Activated CD4-positive, alpha-beta T cell treated with anti-CD3 and anti-CD28 coated beads, Interleukin-2, amount 50 U/mL, for 48 hours (primary cell): Measurements from ENCODE around the gene ZBTB34.

Experiments
- DNase-seq, 2 experiments: peaks; one replicate each; pipeline ENCODE4 v3.0.0-alpha.2; 2020

Gene ZBTB34

DNA sequence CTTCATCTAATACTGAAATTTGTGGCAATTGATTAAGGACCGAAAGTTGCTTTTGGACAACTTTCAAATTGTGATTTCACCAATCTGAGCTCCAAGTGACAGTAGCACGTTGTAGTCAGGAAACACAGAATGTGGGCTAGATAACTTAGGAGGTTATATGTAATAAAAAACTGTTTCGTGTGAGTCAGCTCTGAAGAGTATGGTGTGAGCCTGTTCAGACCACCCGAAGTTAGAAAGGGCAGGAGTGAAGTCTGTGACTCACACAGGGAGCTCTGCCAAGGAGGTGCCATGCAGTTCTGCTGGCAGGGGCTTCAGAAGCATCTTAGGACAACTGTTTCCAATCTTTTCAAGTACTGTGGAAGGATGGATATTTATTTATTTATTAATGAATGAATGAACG is 16.4 kb upstream of the ZBTB34 start:
- no peak for DNase-seq

DNA sequence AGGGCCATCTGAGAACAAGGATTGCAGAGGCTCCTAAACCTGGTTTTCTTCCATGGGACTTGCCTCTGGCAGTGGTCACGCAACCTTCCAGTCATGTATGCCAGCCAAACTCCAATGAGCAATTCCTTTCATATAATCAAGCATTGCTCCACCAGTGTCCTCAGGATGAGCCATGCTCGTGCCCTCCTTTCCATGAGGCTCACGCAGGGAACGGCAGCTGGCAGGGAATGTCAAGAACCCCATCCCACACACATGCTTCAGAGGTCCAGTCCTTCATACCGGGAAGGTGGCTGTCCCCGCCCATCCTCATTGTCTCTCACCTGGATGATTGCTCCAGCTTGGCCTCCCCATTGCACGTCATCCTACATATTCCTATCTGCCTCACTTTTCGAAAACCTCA is 13.4 kb upstream of the ZBTB34 start:
- no peak for DNase-seq

DNA sequence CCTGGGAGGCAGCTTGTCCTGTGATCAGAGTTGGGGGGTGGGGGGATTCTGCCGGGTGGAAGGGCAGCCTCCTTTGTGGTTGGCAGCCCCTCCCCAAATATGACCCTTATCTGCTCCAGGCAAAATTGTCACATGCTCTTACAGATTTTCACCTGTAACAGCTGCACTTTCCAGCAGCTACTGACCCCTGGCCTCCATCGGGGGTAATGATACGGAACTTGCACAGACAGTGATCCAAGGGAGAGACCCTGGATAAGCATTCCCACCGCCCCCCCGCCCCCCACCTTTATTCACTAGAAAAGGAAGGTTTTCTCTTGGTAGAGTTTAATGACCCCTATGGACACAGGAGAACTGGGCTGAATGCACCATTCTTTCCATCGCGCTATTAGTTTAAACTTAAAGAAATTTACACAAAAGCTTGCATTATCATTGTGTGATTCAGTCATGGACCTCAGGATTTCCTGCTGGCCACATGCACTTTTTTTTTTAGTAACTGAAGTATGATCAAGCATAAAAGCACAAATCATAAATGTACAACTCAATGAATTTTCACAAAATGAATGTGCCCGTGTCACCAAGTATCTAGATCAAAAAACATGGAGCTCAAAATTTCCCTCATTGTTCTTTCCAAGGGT is 10.7 kb upstream of the ZBTB34 start:
- DNase-seq, result no peak

DNA sequence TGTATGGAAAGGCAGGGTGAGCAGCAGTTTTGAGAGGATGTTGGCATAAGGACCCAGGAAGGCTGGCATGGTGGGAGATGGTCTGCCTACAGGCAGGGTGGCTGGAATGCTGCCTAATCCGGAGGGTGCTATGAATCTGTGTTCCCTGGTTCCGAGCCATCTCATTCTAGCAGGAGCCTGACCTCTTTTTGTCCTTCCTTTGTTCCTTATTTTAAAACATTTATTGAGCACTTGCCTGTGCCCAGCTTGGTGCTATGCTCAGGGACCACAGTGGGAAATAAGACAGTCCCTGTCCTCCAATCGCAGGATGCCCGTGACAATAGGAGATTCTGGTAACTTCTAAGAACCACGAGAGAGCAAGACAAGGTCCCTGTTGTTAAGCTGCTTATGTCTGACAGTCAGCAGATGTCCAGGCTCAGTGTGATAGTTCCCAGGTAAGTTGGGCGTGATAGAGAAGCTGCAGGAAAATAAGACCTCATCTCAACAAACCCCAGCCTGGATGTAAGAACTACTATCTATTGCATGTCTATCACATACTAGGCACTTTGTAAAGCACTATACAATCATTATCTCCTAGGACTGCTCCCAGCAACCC is 9.1 kb upstream of the ZBTB34 start:
- no peak for DNase-seq

DNA sequence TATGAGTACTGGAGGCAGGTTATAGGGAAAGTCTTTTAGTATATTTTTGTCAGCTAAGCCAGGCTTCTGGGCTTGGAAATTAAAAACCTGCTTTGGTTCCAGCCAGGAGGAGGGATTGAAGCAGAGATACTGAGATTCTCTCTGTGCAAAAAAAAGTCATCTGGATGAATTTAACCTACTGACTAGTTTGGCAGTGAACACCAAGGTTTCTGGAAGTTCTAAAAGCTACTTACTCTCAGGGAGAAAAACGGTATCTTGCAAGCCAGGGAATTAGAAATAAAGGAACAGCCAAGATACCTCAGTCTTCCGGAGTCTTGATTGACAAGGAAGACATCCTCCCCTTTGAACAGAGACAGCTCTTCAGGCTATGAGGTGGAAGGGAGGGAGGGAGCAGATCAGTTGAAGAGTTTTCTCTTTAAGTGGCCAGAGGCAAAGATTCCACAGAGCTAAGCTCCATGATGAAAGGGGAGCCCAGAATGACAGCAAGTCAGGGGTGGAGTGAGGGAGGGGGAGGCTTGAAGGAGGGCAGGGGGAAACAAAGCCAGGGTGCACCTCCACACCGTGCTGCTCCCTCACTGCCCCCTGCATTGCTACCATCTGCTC is 8.3 kb upstream of the ZBTB34 start:
- no peak for DNase-seq

DNA sequence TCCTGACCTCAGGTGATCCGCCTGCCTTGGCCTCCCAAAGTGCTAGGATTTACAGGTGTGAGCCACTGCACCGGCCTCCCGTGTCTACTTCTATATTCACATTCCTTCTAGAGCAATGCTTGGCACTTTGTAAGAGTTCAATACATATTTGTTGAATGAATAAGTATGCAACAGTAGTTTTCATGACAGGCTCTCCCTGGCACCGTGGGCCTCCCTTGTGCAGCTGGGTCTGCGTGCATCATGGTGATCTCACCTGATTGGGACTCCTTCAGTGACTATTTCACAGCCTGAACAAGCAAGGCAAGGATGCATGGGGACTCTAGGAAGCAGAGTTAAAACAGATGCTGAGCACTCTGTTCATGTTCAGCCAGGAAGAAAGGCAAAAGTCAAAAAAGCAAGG is 6.8 kb upstream of the ZBTB34 start:
- DNase-seq, result no peak

DNA sequence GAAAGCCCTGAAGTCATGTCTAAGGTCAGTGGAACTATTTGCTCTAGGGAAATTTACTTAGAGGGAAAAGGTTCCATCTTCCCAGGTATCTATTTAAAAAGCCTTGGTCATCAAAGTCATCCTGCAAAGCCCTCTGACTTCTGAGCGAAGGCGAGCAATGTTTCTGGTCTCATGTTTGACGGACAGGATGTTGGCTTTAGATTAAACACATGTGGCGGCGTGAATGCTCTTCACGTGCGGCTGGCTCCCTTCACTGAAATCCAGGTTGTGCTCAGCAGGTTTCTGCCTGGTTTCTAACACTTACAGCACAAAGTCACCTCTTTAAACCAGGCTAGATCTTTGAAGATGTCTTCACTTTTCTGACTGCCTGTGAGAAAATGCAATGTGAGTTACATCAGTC is 5.7 kb upstream of the ZBTB34 start:
- DNase-seq, result no peak

DNA sequence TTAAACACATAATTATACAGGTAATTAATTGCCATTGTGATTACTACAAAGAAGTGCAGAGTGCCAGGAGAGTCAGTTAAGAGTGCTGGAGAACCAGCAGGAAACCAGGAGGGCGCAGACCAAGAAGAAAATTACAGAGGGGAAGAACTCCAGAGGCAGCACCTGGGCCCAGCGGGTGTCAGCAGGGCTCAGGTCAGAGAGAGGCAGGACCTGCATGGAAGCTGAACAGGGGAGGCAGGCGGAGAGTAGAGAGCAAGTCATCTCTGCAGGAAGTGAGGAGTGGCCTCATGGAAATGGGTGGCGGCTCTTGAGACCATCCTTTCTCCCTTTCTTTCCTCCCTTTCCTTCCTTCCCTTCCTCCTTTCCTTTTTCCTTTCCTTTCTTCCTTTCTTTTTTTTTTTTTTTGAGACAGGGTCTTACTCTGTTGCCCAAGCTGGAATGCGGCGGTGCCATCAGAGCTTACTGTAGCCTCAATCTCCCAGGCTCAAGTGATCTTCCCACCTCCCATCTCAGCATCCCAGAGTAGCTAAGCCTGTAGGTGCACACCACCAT is 4.0 kb upstream of the ZBTB34 start:
- DNase-seq, result no peak

DNA sequence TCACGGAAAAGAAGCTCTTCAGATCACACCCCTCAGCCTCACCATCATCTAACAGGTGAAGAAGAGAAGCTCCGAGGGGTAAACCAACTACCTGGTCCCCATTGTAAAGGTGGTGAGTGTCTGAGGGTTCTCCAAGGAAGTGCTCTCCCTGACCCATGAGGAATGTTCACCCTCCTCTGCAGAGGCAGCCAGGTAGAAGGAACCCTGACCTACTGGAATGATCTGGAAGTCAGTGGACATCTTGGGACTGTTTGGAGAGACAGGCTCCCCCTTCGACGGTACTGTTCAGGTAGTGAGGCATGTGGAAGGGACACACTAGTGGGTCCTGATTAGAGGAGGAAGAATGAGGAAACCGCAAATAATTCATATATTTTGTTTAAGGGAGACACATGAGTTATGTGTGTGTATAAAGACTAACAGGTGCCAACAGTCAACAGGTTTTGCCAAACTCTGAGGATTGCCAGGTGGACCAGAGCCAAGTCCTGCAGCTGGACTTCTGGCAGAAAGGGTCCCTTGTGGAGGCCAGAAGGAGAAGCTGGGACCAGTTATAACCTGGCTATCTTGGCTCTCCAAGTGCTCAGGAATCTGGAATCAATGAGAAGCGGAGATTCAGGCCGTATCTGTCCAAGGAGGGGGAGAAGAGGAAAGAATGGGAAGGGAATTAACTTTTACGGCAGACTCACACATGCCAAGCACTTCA is 3.0 kb upstream of the ZBTB34 start:
- no peak for DNase-seq

DNA sequence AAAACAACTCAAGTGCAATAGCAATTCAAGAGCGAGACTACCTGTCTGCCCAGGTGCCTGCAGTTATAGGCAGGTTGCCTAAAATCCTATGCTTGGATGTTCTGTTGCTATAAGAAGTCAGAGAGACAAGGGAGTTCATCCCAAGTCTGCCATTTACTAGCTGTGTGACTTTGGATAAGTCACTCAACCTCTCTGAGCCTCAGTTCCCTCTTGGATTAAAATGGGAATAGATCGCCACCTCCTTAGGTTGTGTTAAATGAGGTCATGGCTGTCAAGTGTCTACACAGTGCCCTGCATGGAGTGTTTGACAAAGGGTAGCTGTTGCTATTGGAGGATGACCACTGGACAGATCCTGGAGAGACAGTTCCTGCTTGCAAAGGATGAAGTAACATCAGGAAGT is 1.3 kb upstream of the ZBTB34 start:
- no peak for DNase-seq

DNA sequence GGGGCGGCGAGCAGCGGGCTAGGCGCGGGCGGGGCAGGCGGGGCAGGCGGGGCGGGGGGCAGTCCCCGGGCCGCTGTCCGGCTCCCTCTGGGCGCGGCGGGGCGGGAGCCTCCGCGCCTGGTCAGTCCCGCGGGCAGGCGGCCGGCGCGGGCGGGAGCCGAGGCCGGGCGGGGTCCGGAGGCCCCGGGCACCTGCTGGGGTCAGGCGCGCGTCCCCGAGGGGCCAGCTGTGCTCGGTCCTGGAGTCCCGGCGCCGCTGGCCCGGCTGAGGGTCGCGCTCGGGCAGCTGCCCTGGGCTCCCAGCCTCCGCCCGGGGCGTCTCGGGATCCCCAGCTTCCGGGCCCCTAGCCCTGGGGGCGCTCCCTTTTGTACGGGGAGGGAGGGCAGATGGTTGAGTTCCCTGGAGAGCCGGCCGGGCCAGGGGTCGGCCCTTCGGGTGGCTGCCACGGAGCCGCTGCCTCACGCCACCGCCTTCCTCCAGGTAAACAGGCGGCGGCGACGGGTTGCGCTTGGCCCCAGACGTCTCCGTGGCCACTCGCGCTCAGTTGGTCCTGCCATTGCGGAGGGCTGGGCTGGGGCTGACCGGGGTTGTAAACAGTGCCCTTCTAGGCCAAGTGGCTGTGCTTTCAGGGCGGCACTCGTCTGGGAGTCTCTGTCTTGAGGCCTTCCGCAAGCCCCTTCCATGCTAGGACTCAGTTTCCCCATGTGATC is 473 bp downstream of the ZBTB34 start:
- peak; percentile 19 to 32 for DNase-seq

DNA sequence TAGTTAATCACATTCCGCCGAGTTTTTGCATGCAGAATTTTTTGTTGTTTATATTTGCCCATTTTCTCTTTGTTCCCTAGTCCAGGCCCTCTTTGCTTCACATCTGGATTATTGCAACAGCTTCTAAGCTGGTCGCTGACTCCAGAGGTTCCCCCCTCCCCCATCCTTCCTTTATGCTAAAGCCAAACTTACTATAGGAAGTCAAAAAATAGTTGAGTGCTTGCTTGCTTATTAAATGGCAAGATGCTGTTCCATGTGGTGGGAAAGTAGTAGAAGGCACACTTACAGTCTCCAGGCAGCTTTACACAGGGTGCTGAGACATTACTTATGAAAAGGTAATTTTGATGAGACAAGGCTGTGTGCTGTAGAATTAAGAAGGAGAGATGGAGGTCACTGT is 1.3 kb downstream of the ZBTB34 start:
- no peak for DNase-seq

DNA sequence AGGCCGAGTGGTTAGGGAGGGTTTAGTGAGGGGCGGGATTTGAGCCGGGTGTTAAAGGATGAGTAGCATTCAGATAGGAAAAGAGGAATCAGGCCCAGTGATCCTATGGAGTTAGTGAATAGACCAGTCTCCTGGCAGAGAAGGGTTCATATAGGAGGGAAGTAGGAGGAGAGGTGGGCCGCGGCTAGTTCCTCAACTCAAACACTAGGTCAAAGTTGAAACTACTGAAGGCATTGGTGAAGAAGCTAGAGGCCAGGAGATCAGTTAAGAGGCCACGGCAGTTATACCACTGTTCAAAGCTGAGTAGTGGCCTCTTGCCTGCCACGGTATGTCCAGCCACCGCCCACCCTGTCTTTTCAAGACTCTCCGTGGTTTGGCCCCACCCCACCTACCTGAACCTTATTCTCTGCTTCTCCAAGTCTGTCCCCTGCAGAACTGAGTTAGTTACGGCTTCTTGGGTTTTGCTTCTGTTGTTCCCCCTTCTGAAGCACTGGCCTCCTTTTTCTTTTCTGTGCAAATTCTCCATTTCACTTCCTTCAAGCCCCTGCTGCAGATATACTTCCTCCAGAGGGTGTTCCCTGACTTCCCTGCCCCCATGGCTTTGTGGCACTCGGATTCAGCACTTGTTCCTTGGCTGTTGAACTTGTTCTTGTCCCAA is 1.8 kb downstream of the ZBTB34 start:
- DNase-seq, result no peak

DNA sequence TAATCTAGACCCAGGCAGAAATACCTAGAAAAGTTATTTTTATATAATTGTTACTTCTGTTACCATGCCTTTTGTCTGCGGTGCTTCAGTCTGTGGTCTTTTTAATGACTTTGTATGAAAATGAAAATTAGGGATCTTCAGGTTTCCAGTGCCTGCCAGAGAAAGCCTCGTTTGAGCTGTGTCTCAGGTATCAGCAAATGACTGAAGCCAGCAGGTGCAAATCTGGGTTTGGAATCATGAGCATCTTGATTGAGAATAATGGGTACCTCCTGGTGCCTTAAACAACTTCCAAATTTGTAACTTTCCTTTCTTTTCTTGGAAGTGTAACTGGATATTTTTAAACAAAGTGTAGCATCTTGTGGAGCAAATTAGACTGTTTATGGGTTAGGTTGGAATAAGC is 4.3 kb downstream of the ZBTB34 start:
- DNase-seq, result no peak

DNA sequence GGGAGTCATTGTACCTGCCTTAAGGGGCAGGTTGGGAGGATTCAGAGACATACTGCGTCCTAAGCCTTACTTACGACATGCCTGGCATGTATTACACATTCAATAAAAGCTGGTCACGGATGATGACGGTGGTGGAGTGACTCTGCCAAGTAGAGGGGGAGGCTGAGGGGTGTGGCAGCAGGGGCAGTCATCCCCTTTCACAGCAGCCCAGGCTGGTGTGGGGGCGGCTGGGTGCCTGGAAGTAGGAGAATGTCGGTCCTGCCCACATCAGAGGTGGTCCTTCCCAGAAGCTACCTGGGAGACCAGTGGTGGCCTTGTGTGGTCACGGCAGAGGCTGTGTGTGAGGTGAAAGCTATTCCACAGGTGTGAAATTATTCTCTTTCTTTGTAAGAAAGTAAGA is 8.9 kb downstream of the ZBTB34 start:
- no peak for DNase-seq

DNA sequence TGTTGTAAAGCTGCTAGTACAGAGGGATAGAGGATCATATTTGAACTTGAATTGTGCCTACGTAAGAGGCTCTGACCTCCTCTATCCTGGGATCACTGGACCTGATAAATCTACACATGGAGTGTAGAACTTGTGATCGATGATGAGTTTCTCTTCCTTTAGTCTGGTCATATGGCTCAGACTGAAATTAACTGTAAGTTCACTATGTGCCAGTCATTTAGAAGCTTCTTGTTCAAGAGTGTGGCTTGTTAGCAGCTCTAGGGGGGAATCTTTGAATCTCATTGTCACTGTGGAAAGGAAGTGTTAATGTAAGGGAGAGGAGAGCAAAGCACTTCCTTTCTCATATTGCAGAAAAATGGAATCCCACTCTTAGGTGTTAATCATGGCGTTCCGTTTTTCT is 12.1 kb downstream of the ZBTB34 start:
- DNase-seq, result no peak

DNA sequence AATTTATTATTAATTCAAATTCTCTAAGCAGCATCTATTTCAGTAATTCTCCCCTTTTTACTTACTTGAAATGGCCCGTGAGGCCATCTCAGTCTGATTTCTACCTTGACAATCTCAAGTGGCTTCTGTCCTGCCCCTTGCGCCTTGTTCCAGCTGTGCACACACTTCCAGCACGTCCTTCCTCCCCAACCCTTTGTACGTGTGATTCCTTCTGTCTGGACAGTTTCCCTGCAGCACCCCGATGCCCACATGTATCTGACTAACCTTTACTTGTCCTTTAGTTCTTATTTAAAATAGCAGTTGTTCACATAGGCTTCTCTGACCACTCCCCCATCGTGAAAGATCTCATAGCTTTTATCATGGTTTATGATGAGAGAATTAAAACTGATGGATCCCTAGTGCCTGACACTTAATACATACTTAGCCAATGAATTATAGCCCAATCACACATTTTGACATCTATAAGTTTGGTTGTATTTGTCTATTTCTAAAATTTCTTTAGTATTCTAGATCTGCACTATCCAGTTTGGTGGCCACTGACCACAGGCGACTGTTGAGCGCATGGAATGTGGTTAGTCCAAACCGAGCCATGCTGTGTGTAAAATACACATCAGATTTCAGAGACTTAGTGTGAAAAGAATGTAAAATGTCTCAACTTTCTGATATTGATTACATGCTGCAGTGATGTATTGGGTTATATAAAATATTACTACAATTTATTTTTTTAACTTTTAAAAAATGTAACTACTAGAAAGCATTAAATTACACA is 14.3 kb downstream of the ZBTB34 start:
- no peak for DNase-seq

DNA sequence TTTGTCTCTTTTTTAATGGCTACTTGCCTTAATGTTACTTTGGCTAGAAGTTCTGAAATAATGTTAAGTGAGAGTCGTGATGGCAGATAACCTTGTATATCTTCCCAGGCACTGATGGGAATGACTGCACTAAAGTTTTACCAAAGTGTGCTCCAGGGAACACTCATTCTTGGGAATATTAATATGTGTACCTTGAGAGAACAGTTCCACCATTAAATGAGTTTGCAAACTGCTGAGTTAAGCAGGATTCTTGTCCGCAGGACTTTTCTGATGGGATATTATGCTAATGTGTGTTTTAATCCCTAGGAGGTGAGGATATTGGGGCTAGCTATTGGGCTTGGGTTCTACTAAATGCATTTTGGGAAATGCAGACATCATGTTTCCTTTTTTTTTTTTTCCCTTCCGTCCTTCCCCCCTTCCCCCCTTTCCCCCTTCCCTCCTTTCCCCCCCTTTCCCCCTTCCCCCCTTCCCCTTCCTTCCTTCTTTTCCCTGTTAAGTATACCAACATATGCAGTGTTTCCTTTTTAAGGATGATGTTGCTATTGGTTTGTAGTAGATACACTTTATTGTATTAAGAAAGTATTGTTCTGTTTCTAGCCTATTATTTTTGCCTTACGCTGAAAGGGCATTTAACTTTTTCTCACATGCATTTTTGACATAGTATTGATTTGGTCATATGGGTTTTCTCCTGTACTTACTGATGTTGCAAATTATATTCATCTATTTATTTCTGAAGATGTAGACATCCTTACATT is 15.5 kb downstream of the ZBTB34 start:
- DNase-seq, result no peak

DNA sequence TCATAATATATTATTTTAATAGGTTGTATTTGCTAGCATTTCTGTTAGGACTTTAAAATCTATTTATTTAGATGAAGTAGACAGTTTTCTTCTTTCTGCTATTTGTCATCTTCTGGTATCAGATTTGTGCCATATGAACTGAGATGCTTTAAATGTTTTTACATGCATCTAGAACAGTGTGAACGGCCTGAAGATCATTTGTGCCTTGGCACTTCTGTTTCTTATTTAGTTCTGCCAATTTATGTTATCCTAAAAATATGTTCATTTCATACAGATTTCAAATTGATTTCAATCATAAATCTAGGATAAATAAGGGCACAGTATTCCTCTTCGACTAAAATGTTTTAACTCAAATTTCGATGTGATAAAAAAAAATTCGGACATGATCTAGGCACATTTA is 16.1 kb downstream of the ZBTB34 start:
- DNase-seq, result no peak

DNA sequence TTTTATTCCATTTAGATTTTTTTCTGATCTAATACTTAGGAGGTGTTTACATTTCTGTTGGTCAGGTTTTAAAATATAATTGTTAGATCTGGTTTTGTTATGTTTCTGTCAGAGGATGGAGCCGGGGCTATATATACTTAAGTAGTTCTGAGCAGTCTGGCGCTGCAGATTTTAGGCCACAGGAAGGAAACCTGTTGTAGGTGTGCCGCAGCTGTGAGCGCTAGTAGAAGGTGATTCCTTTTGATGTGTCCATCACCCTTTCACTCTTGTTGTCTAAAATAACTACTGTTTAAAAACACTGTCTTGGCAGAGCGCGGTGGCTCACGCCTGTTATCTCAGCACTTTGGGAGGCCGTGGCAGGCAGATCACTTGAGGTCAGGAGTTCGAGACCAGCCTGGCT is 17.0 kb downstream of the ZBTB34 start:
- no peak for DNase-seq

DNA sequence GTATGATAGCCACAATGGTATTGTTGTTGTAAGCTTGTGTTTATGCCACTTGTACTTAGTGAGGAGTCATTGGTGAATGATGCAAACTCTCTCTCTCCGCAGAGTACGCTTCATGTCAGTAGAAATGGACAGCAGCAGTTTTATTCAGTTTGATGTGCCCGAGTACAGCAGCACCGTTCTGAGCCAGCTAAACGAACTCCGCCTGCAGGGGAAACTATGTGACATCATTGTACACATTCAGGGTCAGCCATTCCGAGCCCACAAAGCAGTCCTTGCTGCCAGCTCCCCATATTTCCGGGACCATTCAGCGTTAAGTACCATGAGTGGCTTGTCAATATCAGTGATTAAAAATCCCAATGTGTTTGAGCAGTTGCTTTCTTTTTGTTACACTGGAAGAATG is 18.8 kb downstream of the ZBTB34 start:
- DNase-seq, result no peak
